Left cardiac atrium (tissue), 4 donors: Measurements from ENCODE around the gene TSPAN9. TPM values are rescaled to one million over a fixed set of nuclear protein-coding genes. Genes with fewer than 3 reads are reported as not detected.

Source experiments
- ATAC-seq, 2 donors: fragments of 200-7000 bp; cut with Tn5 transposase; one replicate each; pipeline ENCODE4 v1.9.1; 2020; ENCODE audit warnings: mild to moderate bottlenecking in 2 of 2, moderate library complexity in 2 of 2
- DNase-seq: peaks from one replicate; pipeline ENCODE4 v3.0.0-alpha.2; 2020
- intact Hi-C, 2 donors: fragments of 100-400 bp; cut with DNase I; formaldehyde crosslinking; loops; one replicate each; pipeline versions ENCODE4 v1.14.1 to v1.15.1; 2022 to 2023
- total RNA-seq, 2 donors: library from RNA; stranded (reverse); fragmentation: NEBNext Ultra II Directional; extraction: Animal tissue kit (Norgen Biotek cat#: 25700); gene quantifications; one replicate each; pipeline ENCODE4 v1.2.1, GENCODE V29; 2021
- donor health status: DM: no; HTN: yes; CAD: no.
- donor health status: DM: no; HTN: yes; CAD: no; lungs with severe emphysema.
- donor health status: DM: yes; HTN: yes; CAD: no.
- donor health status: Dilated cardiomyopathy.

TSPAN9 gene
- total RNA-seq, 2 donors from 2014 or later: 125 to 201 TPM

GRCh38 chr12:3113671-3114325 lies 36.6 kb downstream of the TSPAN9 start:
- intact Hi-C loops: no loop called here
- DNase-seq (peak; percentile 2), ATAC-seq (no peak)

GRCh38 chr12:3114671-3115070 lies 37.5 kb downstream of the TSPAN9 start:
- intact Hi-C loops: loop anchor here in 1 of 2 donors (5.0 kb wide), 1 partner anchor 37 kb away; the partner anchor contains the start of gene TSPAN9
- DNase-seq: peak; percentile 2
- no peak for ATAC-seq

DNA sequence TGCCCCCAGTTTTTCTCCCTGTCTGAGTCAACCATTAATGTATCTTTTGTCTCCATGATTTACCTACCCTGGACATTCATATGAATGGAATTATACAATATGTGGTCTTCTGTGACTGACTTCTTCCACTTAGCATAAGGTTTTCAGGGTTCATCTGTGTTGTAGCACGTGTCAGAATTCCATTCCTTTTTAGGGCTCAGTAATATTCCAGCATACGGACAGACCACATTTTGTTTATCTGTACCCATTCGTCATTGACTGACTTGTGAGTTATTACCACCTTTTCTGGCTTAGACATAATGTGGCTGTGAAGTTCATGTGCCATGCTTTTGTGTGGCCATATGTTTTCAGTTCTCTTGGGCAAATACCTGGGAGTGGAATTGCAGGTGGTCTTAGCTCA lies 37.9 kb downstream of the TSPAN9 start:
- ATAC-seq (no peak), DNase-seq (no peak)
- intact Hi-C loops: loop anchor here in 1 of 2 donors (5.0 kb wide), 1 partner anchor 38 kb away; the partner anchor contains the start of gene TSPAN9

GRCh38 chr12:3116106-3116844 lies 39.1 kb downstream of the TSPAN9 start:
- intact Hi-C loops: loop anchor here in 1 of 2 donors (5.0 kb wide), 1 partner anchor 39 kb away; the partner anchor contains the start of gene TSPAN9

GRCh38 chr12:3117144-3117581 lies 40.0 kb downstream of the TSPAN9 start:
- peak; percentile 68 for DNase-seq
- ATAC-seq: peak; percentile 7 to 40
- intact Hi-C loops: loop anchor here in 1 of 2 donors (5.0 kb wide), 1 partner anchor 40 kb away; the partner anchor contains the start of gene TSPAN9

More at GRCh38 chr12:3116106-3116844, 39.1 kb downstream of the TSPAN9 start:
- peak in 1 of 2 donors; percentile 4 for ATAC-seq
- DNase-seq: peak; percentile 52

DNA sequence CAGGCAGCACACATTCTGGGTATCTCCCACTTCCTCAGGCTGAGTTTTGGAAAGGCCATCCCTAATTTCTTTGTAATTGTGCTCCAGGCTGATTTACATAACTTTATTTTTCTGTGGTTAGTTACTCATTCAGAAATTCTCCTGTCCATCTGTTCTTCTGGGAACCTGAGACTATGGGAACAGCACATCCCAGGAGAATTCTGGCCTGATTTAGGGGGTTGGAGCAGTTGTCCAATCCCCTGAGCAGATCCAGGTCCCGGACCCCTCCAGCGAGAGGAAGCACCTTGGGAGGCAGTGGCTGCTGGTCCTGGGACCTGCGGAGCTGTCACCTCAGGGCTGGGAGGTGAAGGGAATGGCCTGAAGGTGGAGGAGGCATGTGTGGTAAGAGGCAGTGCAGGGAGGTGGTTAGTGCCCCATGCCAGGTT lies 40.4 kb downstream of the TSPAN9 start:
- peak; percentile 20 for DNase-seq
- ATAC-seq: peak in 1 of 2 donors; percentile 5
- intact Hi-C loops: loop anchor here in 1 of 2 donors (5.0 kb wide), 1 partner anchor 40 kb away; the partner anchor contains the start of gene TSPAN9

DNA sequence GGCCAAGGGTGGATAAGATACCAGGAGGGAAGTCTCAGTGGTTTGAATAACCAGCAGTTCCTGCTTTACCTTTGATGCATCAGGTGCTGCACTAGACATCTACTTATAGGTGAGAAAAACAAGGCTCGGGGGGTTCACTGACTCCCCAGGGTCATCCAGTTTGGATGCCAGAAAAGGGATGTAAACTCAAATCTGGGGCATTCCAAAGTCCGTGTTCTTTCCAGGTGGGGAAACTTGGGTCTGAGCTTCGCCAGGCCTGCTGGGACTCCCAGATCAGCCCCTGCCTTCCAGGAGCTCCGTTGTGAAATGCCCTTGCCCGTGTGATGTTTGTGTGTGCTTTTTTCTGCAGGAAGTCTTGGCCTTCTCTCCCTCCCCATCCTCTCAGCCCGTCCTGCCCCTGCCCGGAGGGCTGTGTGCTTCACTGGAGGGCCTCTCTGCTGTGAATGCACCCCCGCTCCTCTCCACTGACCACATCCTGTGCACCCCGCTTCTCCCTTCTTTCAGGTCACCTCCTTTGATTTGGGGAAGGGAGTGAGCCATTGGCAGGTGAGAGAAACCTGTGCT lies 42.1 kb downstream of the TSPAN9 start:
- intact Hi-C loops: loop anchor here in 1 of 2 donors (5.0 kb wide), 1 partner anchor 42 kb away; the partner anchor contains the start of gene TSPAN9
- ATAC-seq (no peak), DNase-seq (no peak)

DNA sequence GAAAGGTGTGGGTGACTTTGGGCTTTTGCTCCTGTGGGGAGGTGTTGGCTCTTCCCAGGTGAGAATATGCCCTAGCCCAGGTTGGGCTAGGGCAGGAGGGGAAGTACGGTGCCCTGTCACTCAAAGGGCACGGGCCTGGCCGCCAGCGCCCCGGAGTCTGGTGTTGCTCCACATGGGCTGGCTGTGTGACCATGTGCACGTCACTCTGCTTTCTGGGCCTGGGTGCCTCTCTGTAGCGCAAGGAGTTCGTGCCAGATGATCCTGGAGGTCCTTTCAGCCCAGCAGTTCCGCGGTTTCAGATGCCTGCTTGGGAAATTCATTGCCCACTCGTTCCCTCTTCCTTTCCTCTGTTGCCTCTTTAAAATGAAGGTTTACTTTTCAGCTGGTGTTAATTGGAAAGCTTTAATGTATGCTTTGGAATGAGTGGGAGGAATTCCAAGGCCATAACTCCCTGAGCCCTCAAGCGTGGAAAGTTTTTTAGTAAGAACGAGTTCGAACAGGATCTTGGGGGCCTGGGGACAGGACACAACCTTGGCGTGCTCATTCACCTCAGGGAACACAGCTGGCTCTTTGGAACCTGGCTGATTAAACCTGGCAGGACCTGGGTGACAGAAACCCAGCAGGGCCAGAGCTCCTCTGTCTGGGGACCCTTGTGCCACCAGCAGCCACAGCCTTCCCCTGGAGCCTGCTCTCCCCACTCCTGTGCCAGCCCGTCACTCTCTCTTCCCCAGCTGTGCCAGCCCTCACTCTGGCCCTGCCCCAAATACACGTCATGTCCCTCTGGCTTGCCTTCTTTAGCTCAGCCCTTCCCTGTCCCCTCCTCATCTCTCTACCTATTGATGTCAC lies 42.8 kb downstream of the TSPAN9 start:
- intact Hi-C loops: loop anchor here in 1 of 2 donors (5.0 kb wide), 1 partner anchor 43 kb away; the partner anchor contains the start of gene TSPAN9
- ATAC-seq (peak; percentile 74 to 82), DNase-seq (peak; percentile 75)

DNA sequence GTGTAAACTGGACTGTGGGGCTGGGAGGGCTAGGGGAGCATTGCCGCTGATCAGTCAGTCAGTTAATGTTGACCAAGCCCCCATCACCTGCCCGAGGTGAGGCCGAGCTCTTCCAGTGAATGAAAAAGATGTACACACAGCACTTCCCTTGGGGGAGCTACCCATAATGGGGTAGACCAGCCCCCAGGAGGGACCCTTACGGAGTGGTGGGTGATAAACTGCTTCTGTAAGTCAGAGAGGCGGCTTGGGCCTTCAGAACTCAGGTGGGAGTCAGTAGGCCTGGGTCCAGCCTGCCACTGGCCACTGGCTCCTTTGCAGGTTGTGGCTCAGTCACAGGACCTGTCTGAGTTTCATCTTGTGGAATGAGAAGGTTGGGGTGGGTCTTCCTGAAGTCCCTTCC lies 43.5 kb downstream of the TSPAN9 start:
- no peak for DNase-seq
- no peak for ATAC-seq
- intact Hi-C loops: no loop called here

GRCh38 chr12:3122841-3123678 lies 45.9 kb downstream of the TSPAN9 start:
- ATAC-seq: peak; percentile 39 to 72
- DNase-seq: peak; percentile 82
- intact Hi-C loops: no loop called here

DNA sequence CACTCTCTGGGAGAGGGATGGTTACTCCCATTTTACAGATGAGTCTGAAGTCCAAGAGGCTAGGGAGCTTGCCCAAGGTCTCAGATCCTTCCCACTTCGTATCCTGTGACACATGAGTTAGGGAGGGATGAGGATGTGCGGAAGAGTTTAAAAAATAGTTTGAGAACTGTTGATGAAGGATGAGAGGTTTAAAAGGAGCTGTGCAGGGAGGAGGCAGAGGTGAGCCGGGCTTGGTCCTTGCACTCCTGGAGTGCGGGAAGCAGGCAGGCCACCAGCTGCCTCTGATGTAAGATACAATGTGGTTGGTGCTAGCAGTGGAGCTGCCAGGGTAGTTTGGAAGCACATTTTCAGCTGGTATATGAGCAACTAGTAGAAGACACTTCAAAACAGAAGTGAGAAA lies 46.5 kb downstream of the TSPAN9 start:
- intact Hi-C loops: no loop called here
- DNase-seq: no peak
- no peak for ATAC-seq

DNA sequence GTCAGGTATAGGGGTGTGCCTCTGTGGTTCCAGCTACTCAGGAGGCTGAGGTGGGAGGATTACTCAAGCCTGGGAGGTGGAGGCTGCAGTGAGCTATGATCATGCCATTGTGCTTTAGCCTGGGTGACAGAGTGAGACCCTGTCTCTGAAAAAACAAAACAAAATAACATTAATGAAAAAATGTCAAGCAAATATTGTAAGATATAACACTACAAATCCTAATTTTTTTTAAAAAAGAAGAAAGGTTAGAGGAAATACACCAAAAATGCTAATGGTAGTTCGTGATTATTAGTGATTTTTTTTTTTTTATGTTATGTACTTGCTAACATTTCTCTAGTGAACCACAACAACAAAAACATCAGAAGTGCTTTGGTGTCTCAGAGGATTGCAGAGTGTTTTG lies 47.7 kb downstream of the TSPAN9 start:
- DNase-seq: no peak
- intact Hi-C loops: no loop called here

DNA sequence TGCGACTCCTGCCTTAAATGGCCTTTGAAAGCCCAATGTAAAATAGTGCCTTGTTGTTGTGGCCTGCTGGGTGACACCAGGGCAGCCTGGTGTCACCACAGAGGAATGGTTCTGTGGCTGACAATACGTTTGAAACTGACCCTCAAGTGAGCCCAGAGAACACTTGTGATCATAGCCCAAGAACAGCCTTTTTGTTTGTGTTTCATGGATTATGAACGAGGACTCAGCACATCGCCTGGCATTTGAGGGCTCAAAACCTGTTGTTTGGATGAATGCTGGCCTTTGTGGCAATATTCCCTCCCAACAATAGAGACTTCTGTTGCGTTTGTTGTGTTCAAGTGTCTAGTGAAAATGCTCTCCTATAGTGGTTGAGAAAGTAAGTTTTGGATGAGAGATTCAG lies 48.5 kb downstream of the TSPAN9 start:
- ATAC-seq: no peak
- DNase-seq: no peak
- intact Hi-C loops: no loop called here

More for the DNA sequence above, 47.7 kb downstream of the TSPAN9 start:
- no peak for ATAC-seq

DNA sequence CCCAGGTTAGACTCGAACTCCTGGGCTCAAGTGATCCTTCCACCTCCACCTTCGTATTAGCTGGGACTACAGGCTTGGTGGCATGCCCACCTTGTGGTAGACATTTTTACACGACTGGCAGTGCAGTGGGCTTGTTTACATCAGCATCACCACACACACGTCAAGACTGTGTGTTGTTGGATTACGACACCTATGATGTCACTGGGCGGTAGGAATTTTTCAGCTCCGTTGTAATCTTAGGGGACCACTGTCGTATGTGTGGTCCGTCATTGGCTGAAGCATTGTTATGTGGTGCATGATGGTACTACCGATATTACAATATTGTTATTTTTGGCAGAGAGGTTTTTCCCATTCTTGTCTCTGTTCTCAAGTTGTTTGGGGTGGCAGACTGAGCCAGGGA lies 50.7 kb downstream of the TSPAN9 start:
- DNase-seq (no peak), ATAC-seq (no peak)
- intact Hi-C loops: no loop called here

DNA sequence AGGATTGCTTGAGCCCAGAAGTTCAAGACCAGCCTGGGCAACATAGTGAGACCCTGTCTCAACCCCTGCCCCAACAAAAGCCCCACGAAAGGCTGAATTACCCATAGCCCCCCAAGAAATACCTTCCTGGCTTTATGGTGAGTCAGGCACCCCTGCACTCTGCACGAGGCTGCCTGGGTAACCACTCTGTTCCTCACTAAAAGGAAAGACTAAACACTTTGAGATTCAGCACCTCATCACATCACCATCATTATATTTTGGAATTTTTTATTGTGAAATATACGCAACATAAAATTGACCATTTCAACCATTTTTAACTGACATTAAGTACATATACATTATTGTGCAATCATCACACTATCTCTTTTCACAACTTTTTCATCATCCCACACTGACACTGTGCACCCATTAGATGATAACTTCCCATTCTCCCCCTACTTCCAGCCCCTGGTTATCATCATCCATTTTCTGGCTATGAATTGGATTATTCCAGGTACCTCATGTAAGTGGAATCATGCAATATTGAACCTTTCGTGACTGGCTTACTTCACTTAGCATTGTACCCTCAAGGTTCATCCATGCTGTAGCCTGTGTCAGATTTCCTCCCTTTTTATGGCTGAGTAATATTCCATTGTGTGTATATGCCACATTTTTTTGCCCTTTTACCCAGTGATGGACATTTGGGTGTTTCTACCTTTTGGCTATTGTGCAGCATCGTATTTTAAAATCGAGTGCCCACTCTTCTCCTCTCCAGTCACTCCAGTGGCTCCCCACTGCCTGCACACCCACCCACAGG lies 51.5 kb downstream of the TSPAN9 start:
- DNase-seq: no peak
- no peak for ATAC-seq
- intact Hi-C loops: no loop called here

GRCh38 chr12:3129301-3130056 lies 52.3 kb downstream of the TSPAN9 start:
- intact Hi-C loops: loop anchor here (5.0 to 10.0 kb wide), 3 partner anchors 55 to 75 kb away; partner anchors contain the start of gene TSPAN9 (in 1 of the 2)
- no peak for DNase-seq
- no peak for ATAC-seq
